KMS-11 (cell line): ENCODE results near the gene CLUH.
A peak's percentile ranks its signal among the peaks of the same experiment; 100 is the strongest.

ENCODE experiments used
- H2AFZ ChIP-seq: fragments of 200-600 bp; sonication (generic); 2 replicates; pipeline ENCODE4 v1.6.1; 2016; ENCODE audit warnings: antibody characterized with exemption, mixed run types, low read depth
- H3K27ac ChIP-seq: fragments of 200-600 bp; sonication (generic); 2 replicates; pipeline ENCODE4 v1.6.1; 2016; ENCODE audit warnings: mild to moderate bottlenecking, mixed run types
- H3K27me3 ChIP-seq: fragments of 200-600 bp; sonication (generic); 2 replicates; pipeline ENCODE4 v1.6.1; 2017; ENCODE audit warnings: mild to moderate bottlenecking, low read depth, mixed run types, moderate library complexity; ENCODE audit not compliant: insufficient read depth
- H3K36me3 ChIP-seq: fragments of 200-600 bp; sonication (generic); 2 replicates; pipeline ENCODE4 v1.6.1; 2017; ENCODE audit warnings: mild to moderate bottlenecking, mixed run types; ENCODE audit not compliant: insufficient read depth
- H3K4me1 ChIP-seq: fragments of 200-600 bp; sonication (generic); 2 replicates; pipeline ENCODE4 v1.6.1; 2016; ENCODE audit warnings: mild to moderate bottlenecking, low read depth, mixed run types; ENCODE audit not compliant: poor library complexity, severe bottlenecking
- H3K4me2 ChIP-seq: fragments of 200-600 bp; sonication (generic); 2 replicates; pipeline ENCODE4 v1.7.0; 2016; ENCODE audit warnings: mild to moderate bottlenecking, mixed run types
- H3K4me3 ChIP-seq: fragments of 200-600 bp; sonication (generic); IDR thresholded peaks from 2 replicates; pipeline ENCODE4 v1.6.1; 2017; ENCODE audit warnings: low read depth, low read length, mixed read lengths; ENCODE audit not compliant: insufficient read depth
- H3K79me2 ChIP-seq: fragments of 200-600 bp; sonication (generic); 2 replicates; pipeline ENCODE4 v1.6.1; 2016; ENCODE audit warnings: low read depth, mixed run types; ENCODE audit not compliant: insufficient read depth
- H3K9ac ChIP-seq: fragments of 200-600 bp; sonication (generic); 2 replicates; pipeline ENCODE4 v1.6.1; 2016; ENCODE audit warnings: mild to moderate bottlenecking, mixed run types
- H4K20me1 ChIP-seq: fragments of 200-600 bp; sonication (generic); 2 replicates; pipeline ENCODE4 v1.6.1; 2016; ENCODE audit warnings: mild to moderate bottlenecking, mixed run types; ENCODE audit not compliant: insufficient read depth
- TF ChIP-seq, protein P1 (sequence below): fragments of 200-600 bp; sonication (generic); conservative IDR thresholded peaks from 2 replicates; pipeline ENCODE4 v1.6.1; 2017; ENCODE audit warnings: low read depth, mild to moderate bottlenecking, antibody characterized with exemption, low read length, moderate library complexity, mixed read lengths

CLUH gene

GRCh38 chr17:2707721-2708584 lies 3.6 kb downstream of the CLUH start:
- peaks cover 11% of the 10 kb centered on the region for H3K4me1 ChIP-seq
- H2AFZ ChIP-seq = no peak overlapping the region
- no peak overlapping the region for H3K27ac ChIP-seq
- no peaks in the 10 kb centered on the region for H3K36me3 ChIP-seq
- TF ChIP-seq, protein P1, sequence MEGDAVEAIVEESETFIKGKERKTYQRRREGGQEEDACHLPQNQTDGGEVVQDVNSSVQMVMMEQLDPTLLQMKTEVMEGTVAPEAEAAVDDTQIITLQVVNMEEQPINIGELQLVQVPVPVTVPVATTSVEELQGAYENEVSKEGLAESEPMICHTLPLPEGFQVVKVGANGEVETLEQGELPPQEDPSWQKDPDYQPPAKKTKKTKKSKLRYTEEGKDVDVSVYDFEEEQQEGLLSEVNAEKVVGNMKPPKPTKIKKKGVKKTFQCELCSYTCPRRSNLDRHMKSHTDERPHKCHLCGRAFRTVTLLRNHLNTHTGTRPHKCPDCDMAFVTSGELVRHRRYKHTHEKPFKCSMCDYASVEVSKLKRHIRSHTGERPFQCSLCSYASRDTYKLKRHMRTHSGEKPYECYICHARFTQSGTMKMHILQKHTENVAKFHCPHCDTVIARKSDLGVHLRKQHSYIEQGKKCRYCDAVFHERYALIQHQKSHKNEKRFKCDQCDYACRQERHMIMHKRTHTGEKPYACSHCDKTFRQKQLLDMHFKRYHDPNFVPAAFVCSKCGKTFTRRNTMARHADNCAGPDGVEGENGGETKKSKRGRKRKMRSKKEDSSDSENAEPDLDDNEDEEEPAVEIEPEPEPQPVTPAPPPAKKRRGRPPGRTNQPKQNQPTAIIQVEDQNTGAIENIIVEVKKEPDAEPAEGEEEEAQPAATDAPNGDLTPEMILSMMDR = peak; percentile 24; the same call in 1 of the 2 replicates
- no peak overlapping the region for H3K4me3 ChIP-seq
- H3K27me3 ChIP-seq = no peaks in the 10 kb centered on the region
- peaks cover 14% of the 10 kb centered on the region; the same call in 1 of the 2 replicates for H4K20me1 ChIP-seq
- peaks cover 60% of the 10 kb centered on the region for H3K79me2 ChIP-seq
- H3K4me2 ChIP-seq = no peak overlapping the region
- H3K9ac ChIP-seq = no peak overlapping the region

- H3K4me3 ChIP-seq = no peak overlapping the region
- H2AFZ ChIP-seq = no peak overlapping the region
- H4K20me1 ChIP-seq = peaks cover 14% of the 10 kb centered on the region; the same call in 1 of the 2 replicates
- no peaks in the 10 kb centered on the region for H3K27me3 ChIP-seq
- no peak overlapping the region for H3K9ac ChIP-seq
- H3K79me2 ChIP-seq = peaks cover 57% of the 10 kb centered on the region
- no peaks in the 10 kb centered on the region; the same call in 1 of the 2 replicates for H3K36me3 ChIP-seq
- TF ChIP-seq, protein P1 = no peak
- no peak overlapping the region for H3K27ac ChIP-seq
- H3K4me1 ChIP-seq = peaks cover 11% of the 10 kb centered on the region
- H3K4me2 ChIP-seq = no peak overlapping the region
Observed at GRCh38 chr17:2706911-2707510, 4.6 kb downstream of the CLUH start.

- Histone ChIP-seq H3K36me3 (no peaks in the 10 kb centered on the region; the same call in 1 of the 2 replicates), H2AFZ (no peak overlapping the region), H3K27ac (no peak overlapping the region), H3K4me3 (no peak overlapping the region), H3K9ac (no peak overlapping the region), H4K20me1 (peaks cover 14% of the 10 kb centered on the region; the same call in 1 of the 2 replicates), H3K4me2 (no peak overlapping the region), H3K79me2 (peaks cover 55% of the 10 kb centered on the region), H3K4me1 (peaks cover 11% of the 10 kb centered on the region), H3K27me3 (no peaks in the 10 kb centered on the region)
- TF ChIP-seq, protein P1 = no peak
Observed at GRCh38 chr17:2705888-2706795, 5.4 kb downstream of the CLUH start.

DNA sequence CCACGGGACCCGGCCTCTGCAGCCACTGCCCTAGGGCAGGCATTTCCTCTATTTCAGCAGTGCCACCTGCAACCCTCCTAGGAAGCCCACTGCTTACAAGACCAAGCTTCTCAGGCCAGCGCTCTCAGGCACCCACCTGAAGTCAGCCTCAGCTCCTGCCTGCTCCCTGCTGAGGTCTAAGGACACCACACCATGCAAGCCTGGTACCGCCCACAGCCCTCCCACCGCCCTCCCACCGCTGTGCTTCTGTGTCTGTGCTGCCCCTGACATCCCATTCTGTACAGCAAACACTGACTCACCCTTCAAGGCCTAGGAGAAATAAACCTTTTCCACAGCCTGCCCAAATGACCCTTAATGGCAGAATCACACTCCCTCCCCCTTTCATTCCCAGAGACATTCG lies 6.3 kb downstream of the CLUH start:
- peaks cover 14% of the 10 kb centered on the region; the same call in 1 of the 2 replicates for H4K20me1 ChIP-seq

More for the DNA sequence above, 6.3 kb downstream of the CLUH start:
- Histone ChIP-seq H3K27me3 (no peaks in the 10 kb centered on the region), H3K4me2 (no peak overlapping the region), H2AFZ (no peak overlapping the region), H3K4me1 (peaks cover 10% of the 10 kb centered on the region), H3K79me2 (peaks cover 48% of the 10 kb centered on the region), H3K27ac (no peak overlapping the region), H3K36me3 (no peaks in the 10 kb centered on the region; the same call in 1 of the 2 replicates), H3K9ac (no peak overlapping the region), H3K4me3 (no peak overlapping the region)
- TF ChIP-seq, protein P1 = no peak
